HEK293T (cell line): ENCODE measurements around the gene FPGS.

ENCODE experiments used
- CTCF ChIA-PET: fragments of 350-600 bp; formaldehyde crosslinking; extraction: SDS; loops from one replicate; lab custom pipeline; 2021; ENCODE audit warnings: antibody characterized with exemption, inconsistent platforms; lab: Yijun Ruan, JAX
- POLR2A ChIA-PET: fragments of 350-600 bp; formaldehyde crosslinking; extraction: SDS; loops from one replicate; lab custom pipeline; 2020; ENCODE audit warnings: antibody characterized with exemption, inconsistent platforms; lab: Yijun Ruan, JAX
- DNase-seq: peaks from one replicate; pipeline ENCODE4 v3.0.0; 2012; ENCODE audit warnings: mixed read lengths; ENCODE audit errors: extremely low spot score
- ARNT ChIP-seq: fragments of 450-650 bp; IDR thresholded peaks from 2 replicates; pipeline ENCODE4 v1.6.1; 2017; ENCODE audit warnings: mild to moderate bottlenecking
- BHLHE40 ChIP-seq: fragments of 450-650 bp; IDR thresholded peaks from 2 replicates; pipeline ENCODE4 v1.6.1; 2016; ENCODE audit warnings: mild to moderate bottlenecking, moderate library complexity, borderline replicate concordance
- CTBP1 ChIP-seq: fragments of 450-650 bp; IDR thresholded peaks from 2 replicates; pipeline ENCODE4 v1.6.1; 2016; ENCODE audit warnings: borderline replicate concordance
- ELF4 ChIP-seq: fragments of 450-650 bp; IDR thresholded peaks from 2 replicates; pipeline ENCODE4 v1.6.1; 2017; ENCODE audit warnings: antibody characterized with exemption
- FOXA1 ChIP-seq: fragments of 450-650 bp; IDR thresholded peaks from 2 replicates; pipeline ENCODE4 v1.6.1; 2016; ENCODE audit warnings: mild to moderate bottlenecking
- FOXK2 ChIP-seq: fragments of 450-650 bp; IDR thresholded peaks from 2 replicates; pipeline ENCODE4 v1.6.1; 2016; ENCODE audit warnings: mild to moderate bottlenecking
- FOXM1 ChIP-seq: fragments of 450-650 bp; IDR thresholded peaks from 2 replicates; pipeline ENCODE4 v1.6.1; 2017; ENCODE audit warnings: mild to moderate bottlenecking, borderline replicate concordance
- HDGF ChIP-seq: fragments of 450-650 bp; IDR thresholded peaks from 2 replicates; pipeline ENCODE4 v1.6.1; 2017; ENCODE audit warnings: antibody characterized with exemption, borderline replicate concordance
- L3MBTL2 ChIP-seq: fragments of 450-650 bp; conservative IDR thresholded peaks from 2 replicates; pipeline ENCODE4 v1.6.1; 2016; ENCODE audit warnings: mild to moderate bottlenecking
- LEF1 ChIP-seq: fragments of 450-650 bp; IDR thresholded peaks from 2 replicates; pipeline ENCODE4 v1.6.1; 2017; ENCODE audit warnings: mild to moderate bottlenecking, borderline replicate concordance
- NFRKB ChIP-seq: fragments of 450-650 bp; IDR thresholded peaks from 2 replicates; pipeline ENCODE4 v1.6.1; 2016; ENCODE audit warnings: mild to moderate bottlenecking, moderate library complexity
- PKNOX1 ChIP-seq: fragments of 450-650 bp; IDR thresholded peaks from 2 replicates; pipeline ENCODE4 v1.6.1; 2016
- SP1 ChIP-seq: fragments of 450-650 bp; IDR thresholded peaks from 2 replicates; pipeline ENCODE4 v1.6.1; 2017
- SUZ12 ChIP-seq: fragments of 450-650 bp; IDR thresholded peaks from 2 replicates; pipeline ENCODE4 v1.6.1; 2016; ENCODE audit warnings: mild to moderate bottlenecking
- TARDBP ChIP-seq: fragments of 450-650 bp; IDR thresholded peaks from 2 replicates; pipeline ENCODE4 v1.6.1; 2016
- ZNF384 ChIP-seq: fragments of 450-650 bp; IDR thresholded peaks from 2 replicates; pipeline ENCODE4 v1.6.1; 2016

The FPGS gene

GRCh38 chr9:127794001-127794791 lies 8.5 kb upstream of the FPGS start:
- TF ChIP-seq NFRKB, result no peak
- TF ChIP-seq ELF4, result no peak
- TF ChIP-seq HDGF, result no peak
- no peak for TF ChIP-seq ZNF384
- no peak for TF ChIP-seq PKNOX1
- no peak for TF ChIP-seq BHLHE40
- TF ChIP-seq LEF1, result no peak
- TF ChIP-seq FOXA1, result no peak
- TF ChIP-seq FOXM1, result no peak
- no peak for TF ChIP-seq SUZ12
- TF ChIP-seq ARNT, result no peak
- no peak for TF ChIP-seq TARDBP
- TF ChIP-seq CTBP1, result no peak
- TF ChIP-seq SP1, result no peak
- TF ChIP-seq FOXK2, result no peak
- DNase-seq, result no peak
- CTCF ChIA-PET, result no interaction called here
- POLR2A ChIA-PET, result interaction anchor here (1.5 kb wide), 1 partner anchor 31 kb away, joined by 5 read pairs; no protein-coding TSS in a partner anchor

GRCh38 chr9:127796225-127796813 lies 6.4 kb upstream of the FPGS start:
- CTCF ChIA-PET, result no interaction called here
- POLR2A ChIA-PET, result no interaction called here
- DNase-seq, result no peak

GRCh38 chr9:127796852-127797370 lies 5.8 kb upstream of the FPGS start:
- DNase-seq, result no peak
- POLR2A ChIA-PET, result no interaction called here
- TF ChIP-seq TARDBP (no peak), FOXK2 (no peak), FOXM1 (no peak), SUZ12 (no peak), ELF4 (no peak), FOXA1 (no peak), HDGF (no peak), ZNF384 (no peak), BHLHE40 (no peak), SP1 (no peak), NFRKB (no peak), PKNOX1 (no peak), CTBP1 (no peak), L3MBTL2 (no peak)
- CTCF ChIA-PET, result no interaction called here

More at GRCh38 chr9:127796225-127796813, 6.4 kb upstream of the FPGS start:
- no peak for TF ChIP-seq FOXM1
- no peak for TF ChIP-seq ARNT
- no peak for TF ChIP-seq ZNF384
- TF ChIP-seq HDGF, result no peak
- no peak for TF ChIP-seq BHLHE40
- no peak for TF ChIP-seq CTBP1
- TF ChIP-seq SUZ12, result no peak
- no peak for TF ChIP-seq NFRKB
- no peak for TF ChIP-seq L3MBTL2
- TF ChIP-seq SP1, result no peak
- TF ChIP-seq FOXK2, result no peak

GRCh38 chr9:127801955-127802575 lies 617 bp upstream of the FPGS start:
- DNase-seq, result no peak
- CTCF ChIA-PET, result interaction anchor here (0.5 kb wide), 1 partner anchor 23 kb away, joined by 3 read pairs; no protein-coding TSS in a partner anchor
- TF ChIP-seq LEF1 (no peak), SUZ12 (no peak), TARDBP (no peak), ELF4 (no peak), ARNT (no peak), CTBP1 (no peak), NFRKB (no peak), FOXA1 (no peak), FOXK2 (no peak), BHLHE40 (no peak), SP1 (no peak), FOXM1 (no peak), PKNOX1 (no peak), L3MBTL2 (no peak), ZNF384 (no peak), HDGF (no peak)

GRCh38 chr9:127803507-127804352 lies 1.0 kb downstream of the FPGS start:
- ChIA-PET CTCF (no interaction called here), POLR2A (no interaction called here)
- no peak for TF ChIP-seq TARDBP
- TF ChIP-seq PKNOX1, result no peak
- TF ChIP-seq ZNF384, result no peak
- TF ChIP-seq FOXK2, result no peak
- no peak for TF ChIP-seq FOXM1
- no peak for TF ChIP-seq ARNT
- TF ChIP-seq CTBP1, result no peak
- TF ChIP-seq BHLHE40, result no peak
- TF ChIP-seq HDGF, result no peak
- no peak for TF ChIP-seq SUZ12
- no peak for TF ChIP-seq FOXA1
- no peak for DNase-seq

More at GRCh38 chr9:127801955-127802575, 617 bp upstream of the FPGS start:
- POLR2A ChIA-PET, result interaction anchor here (0.8 to 1.0 kb wide), 2 partner anchors 9 to 17 kb away, joined by 4 to 5 read pairs; no protein-coding TSS in a partner anchor
